H9 (cell line): ENCODE data around the gene GCC2. TPM values are rescaled to one million over a fixed set of nuclear protein-coding genes. Genes with fewer than 3 reads are reported as not detected.

ENCODE experiments used
- DNase-seq: peaks from one replicate; pipeline ENCODE4 v3.0.0-alpha.2; 2017
- H2AFZ ChIP-seq: one replicate; pipeline ENCODE4 v1.6.1; 2013; ENCODE audit warnings: mild to moderate bottlenecking, low read length, control low read depth, moderate library complexity
- H2AK5ac ChIP-seq: 2 replicates; pipeline ENCODE4 v1.6.1; 2013; ENCODE audit warnings: low read length, control low read depth, mixed read lengths; ENCODE audit not compliant: insufficient read length
- H2BK120ac ChIP-seq: one replicate; pipeline ENCODE4 v1.6.1; 2013; ENCODE audit warnings: low read depth, mild to moderate bottlenecking, low read length, control low read depth, inconsistent platforms; ENCODE audit not compliant: poor library complexity, severe bottlenecking
- H2BK12ac ChIP-seq: 2 replicates; pipeline ENCODE4 v1.6.1; 2013; ENCODE audit warnings: low read length, control low read depth, mixed read lengths, low read depth; ENCODE audit not compliant: insufficient read length
- H2BK15ac ChIP-seq: 2 replicates; pipeline ENCODE4 v1.6.1; 2013; ENCODE audit warnings: low read depth, low read length, control low read depth
- H2BK20ac ChIP-seq: one replicate; pipeline ENCODE4 v1.6.1; 2013; ENCODE audit warnings: low read depth, mild to moderate bottlenecking, low read length, control low read depth, inconsistent platforms; ENCODE audit not compliant: poor library complexity, severe bottlenecking
- H2BK5ac ChIP-seq: 2 replicates; pipeline ENCODE4 v1.6.1; 2013; ENCODE audit warnings: low read length, control low read depth, mixed read lengths; ENCODE audit not compliant: insufficient read length
- H3K14ac ChIP-seq: 2 replicates; pipeline ENCODE4 v1.6.1; 2013; ENCODE audit warnings: low read length, control low read depth; ENCODE audit not compliant: insufficient read depth
- H3K18ac ChIP-seq: 2 replicates; pipeline ENCODE4 v1.6.1; 2013; ENCODE audit warnings: low read depth, mild to moderate bottlenecking, mixed read lengths, low read length, control low read depth; ENCODE audit not compliant: insufficient read length
- H3K23ac ChIP-seq: 2 replicates; pipeline ENCODE4 v1.6.1; 2013; ENCODE audit warnings: low read length, control low read depth, mixed read lengths, low read depth; ENCODE audit not compliant: insufficient read length
- H3K23me2 ChIP-seq: 2 replicates; pipeline ENCODE4 v1.6.1; 2013; ENCODE audit warnings: low read depth, mild to moderate bottlenecking, mixed read lengths, low read length, control low read depth; ENCODE audit not compliant: insufficient read length, poor library complexity, severe bottlenecking
- H3K27ac ChIP-seq: 2 replicates; pipeline ENCODE4 v1.5.1; 2013; ENCODE audit warnings: low read length, control low read depth, mixed read lengths, low read depth; ENCODE audit not compliant: insufficient read length
- H3K27me3 ChIP-seq: 2 replicates; pipeline ENCODE4 v1.6.1; 2013; ENCODE audit warnings: low read length, control low read depth, inconsistent platforms; ENCODE audit not compliant: insufficient read depth
- H3K4ac ChIP-seq: 2 replicates; pipeline ENCODE4 v1.6.1; 2013; ENCODE audit warnings: low read depth, mild to moderate bottlenecking, control low read depth, inconsistent platforms, low read length, moderate library complexity
- H3K4me1 ChIP-seq: 2 replicates; pipeline ENCODE4 v1.6.1; 2013; ENCODE audit warnings: low read length, control low read depth, inconsistent platforms; ENCODE audit not compliant: insufficient read depth
- H3K4me2 ChIP-seq: 2 replicates; pipeline ENCODE4 v1.6.1; 2013; ENCODE audit warnings: low read length, control low read depth, mixed read lengths; ENCODE audit not compliant: insufficient read length, insufficient read depth
- H3K56ac ChIP-seq: 2 replicates; pipeline ENCODE4 v1.6.1; 2013; ENCODE audit warnings: low read depth, mild to moderate bottlenecking, mixed read lengths, low read length, control low read depth; ENCODE audit not compliant: insufficient read length
- H3K79me1 ChIP-seq: 2 replicates; pipeline ENCODE4 v1.6.1; 2013; ENCODE audit warnings: low read depth, mild to moderate bottlenecking, moderate library complexity, low read length, control low read depth, inconsistent platforms; ENCODE audit not compliant: insufficient read depth, poor library complexity, severe bottlenecking
- H3K79me2 ChIP-seq: 2 replicates; pipeline ENCODE4 v1.6.1; 2013; ENCODE audit warnings: low read length, control low read depth, inconsistent platforms; ENCODE audit not compliant: insufficient read depth
- H3K9ac ChIP-seq: 2 replicates; pipeline ENCODE4 v1.6.1; 2013; ENCODE audit warnings: low read length, control low read depth, mixed read lengths; ENCODE audit not compliant: insufficient read length; ENCODE audit errors: extremely low read depth
- H3K9me3 ChIP-seq: one replicate; pipeline ENCODE4 v1.6.1; 2013; ENCODE audit warnings: low read depth, low read length, inconsistent platforms; ENCODE audit not compliant: control insufficient read depth
- H3T11ph ChIP-seq: one replicate; pipeline ENCODE4 v1.6.1; 2013; ENCODE audit warnings: mild to moderate bottlenecking, low read length, control low read depth, inconsistent platforms
- H4K20me1 ChIP-seq: one replicate; pipeline ENCODE4 v1.6.1; 2013; ENCODE audit not compliant: control insufficient read depth, insufficient read length, insufficient read depth
- H4K5ac ChIP-seq: 2 replicates; pipeline ENCODE4 v1.6.1; 2013; ENCODE audit warnings: low read depth, mild to moderate bottlenecking, mixed read lengths, low read length, control low read depth; ENCODE audit not compliant: insufficient read length
- H4K8ac ChIP-seq: replicated peaks from 2 replicates; pipeline ENCODE4 v1.6.1; 2013; ENCODE audit warnings: low read length, control low read depth, mixed read lengths, low read depth; ENCODE audit not compliant: insufficient read length
- H4K91ac ChIP-seq: 2 replicates; pipeline ENCODE4 v1.6.1; 2013; ENCODE audit warnings: low read depth, mild to moderate bottlenecking, moderate library complexity, mixed read lengths, low read length, control low read depth; ENCODE audit not compliant: insufficient read length
- H3K27ac Mint-ChIP-seq, 3 experiments: 2 replicates in 2 of 3; 3 replicates in 1 of 3; pipeline ENCODE4 v1.8.0; 2020 to 2021; ENCODE audit warnings: mixed read lengths in 3 of 3, mild to moderate bottlenecking in 1 of 3, moderate library complexity in 1 of 3
- H3K27me3 Mint-ChIP-seq: 2 replicates; pipeline ENCODE4 v1.8.0; 2021; ENCODE audit warnings: low read depth, mild to moderate bottlenecking, moderate library complexity, mixed read lengths
- H3K36me3 Mint-ChIP-seq, 3 experiments: 2 replicates in 2 of 3; 3 replicates in 1 of 3; pipeline ENCODE4 v1.8.0; 2020 to 2021; ENCODE audit warnings: low read depth in 3 of 3, mixed read lengths in 3 of 3; ENCODE audit not compliant: insufficient read depth in 1 of 3
- H3K4me1 Mint-ChIP-seq, 2 experiments: 2 replicates each; pipeline ENCODE4 v1.8.0; 2020; ENCODE audit warnings: mixed read lengths in 2 of 2
- H3K4me3 Mint-ChIP-seq, 2 experiments: 2 replicates in 1 of 2; 3 replicates in 1 of 2; pipeline ENCODE4 v1.8.0; 2020 to 2021; ENCODE audit warnings: mild to moderate bottlenecking in 2 of 2, mixed read lengths in 2 of 2, moderate library complexity in 1 of 2
- H3K9me3 Mint-ChIP-seq, 2 experiments: 2 replicates in 1 of 2; 3 replicates in 1 of 2; pipeline ENCODE4 v1.8.0; 2020; ENCODE audit warnings: mild to moderate bottlenecking in 2 of 2, mixed read lengths in 2 of 2, moderate library complexity in 1 of 2
- WGBS: extraction: QIAGEN DNeasy Blood & Tissue Kit; methylation state at CpG from one replicate; pipeline ENCODE4 v1.1.7; 2013; ENCODE audit warnings: missing lambda C conversion rate, low lambda C conversion rate, mixed read lengths; ENCODE audit not compliant: insufficient read length; ENCODE audit errors: extremely low coverage; 5-methylcytosine and 5-hydroxymethylcytosine counted together
- total RNA-seq: library from RNA; stranded (reverse); gene quantifications from 2 replicates; pipeline ENCODE4 v1.2.1, GENCODE V29; 2021
- TF ChIP-seq, protein P1 (sequence below): fragments of 200-600 bp; sonication (generic); conservative IDR thresholded peaks from 3 replicates; pipeline ENCODE4 v1.8.0; 2021; ENCODE audit warnings: antibody characterized with exemption, mild to moderate bottlenecking

The GCC2 gene
- total RNA-seq, 1 experiment from 2014 or later, result 53.3 TPM

DNA sequence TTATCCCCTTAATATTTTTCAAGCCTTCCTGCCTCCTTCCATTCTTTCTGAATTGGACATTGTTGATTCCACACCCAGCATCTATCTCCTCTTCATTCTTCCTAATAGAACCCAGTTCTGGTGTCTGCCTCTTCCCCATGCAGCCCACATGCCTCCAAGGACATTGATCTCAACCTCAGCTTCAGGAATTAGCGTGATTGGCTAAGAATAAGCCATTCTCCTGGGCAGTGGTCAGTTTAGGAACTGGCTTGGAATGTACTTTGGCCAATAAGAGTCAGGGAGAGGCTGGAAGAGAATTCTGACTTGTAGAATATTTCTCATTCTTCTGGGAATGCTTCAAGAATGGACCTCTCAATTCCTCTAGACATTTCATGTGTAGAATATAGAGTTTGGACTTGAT lies 25.9 kb upstream of the GCC2 start:
- no peaks in the 10 kb centered on the region for H3K4me1 Mint-ChIP-seq
- no peak overlapping the region for H3K4me3 Mint-ChIP-seq
- H3K27me3 Mint-ChIP-seq, result no peaks in the 10 kb centered on the region
- no peak overlapping the region for H3T11ph ChIP-seq
- H4K91ac ChIP-seq, result no peak overlapping the region
- H3K23me2 ChIP-seq, result no peaks in the 10 kb centered on the region
- H2BK15ac ChIP-seq, result no peak overlapping the region
- H3K27ac Mint-ChIP-seq, result no peak overlapping the region
- H3K4me1 ChIP-seq, result no peaks in the 10 kb centered on the region
- H4K20me1 ChIP-seq, result no peaks in the 10 kb centered on the region
- H2BK12ac ChIP-seq, result no peak overlapping the region
- no peak overlapping the region for H2BK20ac ChIP-seq
- H3K4ac ChIP-seq, result no peak overlapping the region
- no peak overlapping the region for H3K56ac ChIP-seq
- WGBS, result no CpG with 5 or more reads among the region's 1 CpG
- no peaks in the 10 kb centered on the region for H3K27me3 ChIP-seq
- H3K23ac ChIP-seq, result no peak overlapping the region
- TF ChIP-seq, protein P1, sequence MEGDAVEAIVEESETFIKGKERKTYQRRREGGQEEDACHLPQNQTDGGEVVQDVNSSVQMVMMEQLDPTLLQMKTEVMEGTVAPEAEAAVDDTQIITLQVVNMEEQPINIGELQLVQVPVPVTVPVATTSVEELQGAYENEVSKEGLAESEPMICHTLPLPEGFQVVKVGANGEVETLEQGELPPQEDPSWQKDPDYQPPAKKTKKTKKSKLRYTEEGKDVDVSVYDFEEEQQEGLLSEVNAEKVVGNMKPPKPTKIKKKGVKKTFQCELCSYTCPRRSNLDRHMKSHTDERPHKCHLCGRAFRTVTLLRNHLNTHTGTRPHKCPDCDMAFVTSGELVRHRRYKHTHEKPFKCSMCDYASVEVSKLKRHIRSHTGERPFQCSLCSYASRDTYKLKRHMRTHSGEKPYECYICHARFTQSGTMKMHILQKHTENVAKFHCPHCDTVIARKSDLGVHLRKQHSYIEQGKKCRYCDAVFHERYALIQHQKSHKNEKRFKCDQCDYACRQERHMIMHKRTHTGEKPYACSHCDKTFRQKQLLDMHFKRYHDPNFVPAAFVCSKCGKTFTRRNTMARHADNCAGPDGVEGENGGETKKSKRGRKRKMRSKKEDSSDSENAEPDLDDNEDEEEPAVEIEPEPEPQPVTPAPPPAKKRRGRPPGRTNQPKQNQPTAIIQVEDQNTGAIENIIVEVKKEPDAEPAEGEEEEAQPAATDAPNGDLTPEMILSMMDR, result no peak
- no peaks in the 10 kb centered on the region for H3K9me3 Mint-ChIP-seq
- no peak overlapping the region for H3K14ac ChIP-seq
- H2BK5ac ChIP-seq, result no peak overlapping the region
- H2BK120ac ChIP-seq, result no peak overlapping the region
- H3K79me1 ChIP-seq, result no peaks in the 10 kb centered on the region
- H3K27ac ChIP-seq, result no peak overlapping the region
- no peaks in the 10 kb centered on the region for H3K36me3 Mint-ChIP-seq
- no peak overlapping the region for H4K5ac ChIP-seq
- no peak for DNase-seq
- H3K9ac ChIP-seq, result no peak overlapping the region
- H4K8ac ChIP-seq, result no peak overlapping the region
- H3K18ac ChIP-seq, result no peak overlapping the region
- H2AK5ac ChIP-seq, result no peak overlapping the region
- no peaks in the 10 kb centered on the region for H3K9me3 ChIP-seq
- H3K4me2 ChIP-seq, result no peak overlapping the region
- no peak overlapping the region for H2AFZ ChIP-seq
- H3K79me2 ChIP-seq, result no peaks in the 10 kb centered on the region
